MCF 10A (cell line): ENCODE results near the gene NXPH1. TPM values are rescaled to one million over a fixed set of nuclear protein-coding genes. Genes with fewer than 3 reads are reported as not detected.

Experiments used
- BruUV-seq: library from RNA; stranded (reverse); fragments of 400-500 nt; replicated peaks from 2 replicates; lab custom pipeline; 2021; lab: Mats Ljungman, UMichigan
- CTCF ChIA-PET: fragments of 300-600 bp; sonication (Branson Sonifier 250); formaldehyde crosslinking; extraction: SDS; loops from one replicate; lab custom pipeline; 2021; ENCODE audit warnings: antibody characterized with exemption, inconsistent platforms; lab: Yijun Ruan, JAX
- POLR2A ChIA-PET: fragments of 300-600, 350-650 bp; sonication (Branson Sonifier 250); formaldehyde crosslinking; extraction: SDS; loops from one replicate; lab custom pipeline; 2020; ENCODE audit warnings: antibody characterized with exemption, inconsistent platforms; lab: Yijun Ruan, JAX
- DNase-seq: peaks from one replicate; pipeline ENCODE4 v3.0.0-alpha.2; 2018; ENCODE audit not compliant: unreplicated experiment
- H3K27ac Mint-ChIP-seq: one replicate; pipeline ENCODE4 v1.8.0; 2022; ENCODE audit warnings: mild to moderate bottlenecking, low read depth, mixed read lengths; ENCODE audit not compliant: unreplicated experiment
- H3K27me3 Mint-ChIP-seq: one replicate; pipeline ENCODE4 v1.8.0; 2022; ENCODE audit warnings: mixed read lengths; ENCODE audit not compliant: insufficient read depth, unreplicated experiment
- H3K36me3 Mint-ChIP-seq: one replicate; pipeline ENCODE4 v1.8.0; 2022; ENCODE audit warnings: mild to moderate bottlenecking, moderate library complexity, mixed read lengths; ENCODE audit not compliant: insufficient read depth, unreplicated experiment
- H3K4me1 Mint-ChIP-seq: one replicate; pipeline ENCODE4 v1.8.0; 2022; ENCODE audit warnings: mixed read lengths; ENCODE audit not compliant: insufficient read depth, unreplicated experiment
- H3K4me3 Mint-ChIP-seq: one replicate; pipeline ENCODE4 v1.8.0; 2022; ENCODE audit warnings: mild to moderate bottlenecking, moderate library complexity, mixed read lengths; ENCODE audit not compliant: unreplicated experiment
- H3K9me3 Mint-ChIP-seq: one replicate; pipeline ENCODE4 v1.8.0; 2022; ENCODE audit warnings: mixed read lengths; ENCODE audit not compliant: unreplicated experiment
- intact Hi-C: fragments of 100-400 bp; cut with micrococcal nuclease; formaldehyde crosslinking; loops from 2 replicates; pipeline ENCODE4 v1.14.1; 2022
- total RNA-seq: library from RNA; stranded (reverse); gene quantifications from 2 replicates; pipeline ENCODE4 v1.2.3, GENCODE V29; 2022
- TF ChIP-seq, protein P1 (sequence below): fragments of 200-600 bp; IDR thresholded peaks from one replicate; pipeline ENCODE4 v1.8.0; 2022; ENCODE audit warnings: antibody characterized with exemption, mild to moderate bottlenecking; ENCODE audit not compliant: unreplicated experiment

The NXPH1 gene
- total RNA-seq, 1 experiment from 2014 or later: not detected

GRCh38 chr7:8566016-8566415 lies 132.6 kb downstream of the NXPH1 start:
- CTCF ChIA-PET: interaction anchor here (0.6 kb wide), 1 partner anchor 484 kb away, joined by 3 read pairs; no protein-coding TSS in a partner anchor
- H3K4me3 Mint-ChIP-seq: no peak overlapping the region

DNA sequence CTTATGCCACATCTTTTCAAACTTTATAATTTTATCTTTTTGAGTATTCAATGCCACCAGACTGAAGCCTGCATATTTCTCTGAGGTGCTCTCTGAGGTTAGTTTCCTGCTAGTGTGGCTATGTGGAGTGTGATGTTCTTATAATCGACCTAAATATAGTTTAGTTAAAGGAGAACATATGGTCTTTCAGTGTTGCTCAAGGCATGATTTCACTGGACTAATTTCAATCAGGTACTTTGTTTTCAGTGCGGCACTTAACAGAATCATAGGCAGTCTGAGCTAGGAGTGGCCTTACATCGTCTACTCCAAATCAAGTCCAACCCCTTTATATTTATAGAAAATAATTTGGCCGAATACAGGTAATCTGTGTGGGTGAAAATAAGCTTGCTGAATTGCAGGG lies 134.2 kb downstream of the NXPH1 start:
- no peaks in the 10 kb centered on the region for H3K36me3 Mint-ChIP-seq
- TF ChIP-seq, protein P1, sequence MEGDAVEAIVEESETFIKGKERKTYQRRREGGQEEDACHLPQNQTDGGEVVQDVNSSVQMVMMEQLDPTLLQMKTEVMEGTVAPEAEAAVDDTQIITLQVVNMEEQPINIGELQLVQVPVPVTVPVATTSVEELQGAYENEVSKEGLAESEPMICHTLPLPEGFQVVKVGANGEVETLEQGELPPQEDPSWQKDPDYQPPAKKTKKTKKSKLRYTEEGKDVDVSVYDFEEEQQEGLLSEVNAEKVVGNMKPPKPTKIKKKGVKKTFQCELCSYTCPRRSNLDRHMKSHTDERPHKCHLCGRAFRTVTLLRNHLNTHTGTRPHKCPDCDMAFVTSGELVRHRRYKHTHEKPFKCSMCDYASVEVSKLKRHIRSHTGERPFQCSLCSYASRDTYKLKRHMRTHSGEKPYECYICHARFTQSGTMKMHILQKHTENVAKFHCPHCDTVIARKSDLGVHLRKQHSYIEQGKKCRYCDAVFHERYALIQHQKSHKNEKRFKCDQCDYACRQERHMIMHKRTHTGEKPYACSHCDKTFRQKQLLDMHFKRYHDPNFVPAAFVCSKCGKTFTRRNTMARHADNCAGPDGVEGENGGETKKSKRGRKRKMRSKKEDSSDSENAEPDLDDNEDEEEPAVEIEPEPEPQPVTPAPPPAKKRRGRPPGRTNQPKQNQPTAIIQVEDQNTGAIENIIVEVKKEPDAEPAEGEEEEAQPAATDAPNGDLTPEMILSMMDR: no peak
- H3K4me3 Mint-ChIP-seq: no peak overlapping the region
- no peak overlapping the region for H3K27ac Mint-ChIP-seq
- intact Hi-C loops: no loop called here
- no TSS peak for BruUV-seq
- POLR2A ChIA-PET: no interaction called here
- DNase-seq: no peak
- H3K27me3 Mint-ChIP-seq: peaks cover 64% of the 10 kb centered on the region
- H3K4me1 Mint-ChIP-seq: no peaks in the 10 kb centered on the region
- H3K9me3 Mint-ChIP-seq: no peaks in the 10 kb centered on the region
- CTCF ChIA-PET: no interaction called here

More at GRCh38 chr7:8566016-8566415, 132.6 kb downstream of the NXPH1 start:
- Mint-ChIP-seq H3K36me3 (no peaks in the 10 kb centered on the region), H3K27ac (no peak overlapping the region), H3K9me3 (no peaks in the 10 kb centered on the region), H3K27me3 (peaks cover 74% of the 10 kb centered on the region), H3K4me1 (no peaks in the 10 kb centered on the region)
- BruUV-seq: no TSS peak
- TF ChIP-seq, protein P1: no peak
- intact Hi-C loops: no loop called here
- POLR2A ChIA-PET: interaction anchor here (0.6 kb wide), 1 partner anchor 361 kb away, joined by 3 read pairs; no protein-coding TSS in a partner anchor
- DNase-seq: no peak

- H3K4me3 Mint-ChIP-seq: no peak overlapping the region
- TF ChIP-seq, protein P1: no peak
- H3K36me3 Mint-ChIP-seq: no peaks in the 10 kb centered on the region
- POLR2A ChIA-PET: no interaction called here
- DNase-seq: no peak
- CTCF ChIA-PET: no interaction called here
- intact Hi-C loops: no loop called here
- no peak overlapping the region for H3K27ac Mint-ChIP-seq
- no TSS peak for BruUV-seq
- H3K9me3 Mint-ChIP-seq: no peaks in the 10 kb centered on the region
- no peaks in the 10 kb centered on the region for H3K4me1 Mint-ChIP-seq
- peaks cover 67% of the 10 kb centered on the region for H3K27me3 Mint-ChIP-seq
These were observed 146.3 kb downstream of the NXPH1 start for GRCh38 chr7:8579661-8580194.

- Mint-ChIP-seq H3K36me3 (no peaks in the 10 kb centered on the region), H3K27ac (no peak overlapping the region), H3K27me3 (peaks cover 75% of the 10 kb centered on the region), H3K4me3 (no peak overlapping the region), H3K4me1 (no peaks in the 10 kb centered on the region), H3K9me3 (no peaks in the 10 kb centered on the region)
- POLR2A ChIA-PET: no interaction called here
- BruUV-seq: no TSS peak
- TF ChIP-seq, protein P1: no peak
- intact Hi-C loops: no loop called here
- DNase-seq: no peak
- CTCF ChIA-PET: no interaction called here
These were observed 148.4 kb downstream of the NXPH1 start for GRCh38 chr7:8581842-8582241.
